ENCODE data around the gene KCNMA1.
"Not testable (repeated sequence)": the region's sequence is repeated elsewhere in the genome, so short reads cannot be mapped to it uniquely, and the experiment has no call there.

KCNMA1 gene

DNA sequence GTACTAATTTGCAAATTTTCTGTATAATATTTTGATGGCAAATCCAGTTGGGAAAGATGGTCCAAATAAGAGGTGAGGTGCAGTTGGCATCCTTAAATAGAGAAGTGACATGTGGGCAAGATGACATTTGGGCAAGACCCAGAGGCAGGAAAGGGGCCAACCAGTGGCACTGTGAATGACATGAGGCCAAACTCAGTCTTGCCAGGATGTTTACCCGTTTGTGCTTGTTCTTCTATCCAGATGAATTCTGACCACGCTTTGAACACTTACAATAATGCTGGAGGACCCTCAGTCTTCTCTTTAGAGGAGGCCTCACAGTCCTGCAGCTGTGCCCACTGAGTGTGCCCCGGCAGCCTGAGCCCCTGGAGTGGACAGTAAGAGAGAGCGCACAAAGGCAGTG, 45.1 kb downstream of the KCNMA1 start:
- TF ChIP-seq, protein P1, sequence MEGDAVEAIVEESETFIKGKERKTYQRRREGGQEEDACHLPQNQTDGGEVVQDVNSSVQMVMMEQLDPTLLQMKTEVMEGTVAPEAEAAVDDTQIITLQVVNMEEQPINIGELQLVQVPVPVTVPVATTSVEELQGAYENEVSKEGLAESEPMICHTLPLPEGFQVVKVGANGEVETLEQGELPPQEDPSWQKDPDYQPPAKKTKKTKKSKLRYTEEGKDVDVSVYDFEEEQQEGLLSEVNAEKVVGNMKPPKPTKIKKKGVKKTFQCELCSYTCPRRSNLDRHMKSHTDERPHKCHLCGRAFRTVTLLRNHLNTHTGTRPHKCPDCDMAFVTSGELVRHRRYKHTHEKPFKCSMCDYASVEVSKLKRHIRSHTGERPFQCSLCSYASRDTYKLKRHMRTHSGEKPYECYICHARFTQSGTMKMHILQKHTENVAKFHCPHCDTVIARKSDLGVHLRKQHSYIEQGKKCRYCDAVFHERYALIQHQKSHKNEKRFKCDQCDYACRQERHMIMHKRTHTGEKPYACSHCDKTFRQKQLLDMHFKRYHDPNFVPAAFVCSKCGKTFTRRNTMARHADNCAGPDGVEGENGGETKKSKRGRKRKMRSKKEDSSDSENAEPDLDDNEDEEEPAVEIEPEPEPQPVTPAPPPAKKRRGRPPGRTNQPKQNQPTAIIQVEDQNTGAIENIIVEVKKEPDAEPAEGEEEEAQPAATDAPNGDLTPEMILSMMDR (IDR thresholded peaks at IDR 0.05), result no peak
- Histone ChIP-seq H3K27ac (no peak overlapping the region), H3K9me3 (ENCODE audit: control insufficient read depth, low read length) (no peaks in the 10 kb centered on the region), H3K4me2 (ENCODE audit: low read length) (no peak overlapping the region), H2AFZ (no peak overlapping the region), H3K9ac (no peak overlapping the region), H3K4me3 (ENCODE audit: low read depth, low read length) (no peak overlapping the region), H3K27me3 (ENCODE audit: control insufficient read depth, insufficient read depth, low read length) (no peaks in the 10 kb centered on the region), H3K36me3 (ENCODE audit: control insufficient read depth, insufficient read depth, low read length) (no peaks in the 10 kb centered on the region), H3K4me1 (no peaks in the 10 kb centered on the region), H3K79me2 (no peaks in the 10 kb centered on the region)

DNA sequence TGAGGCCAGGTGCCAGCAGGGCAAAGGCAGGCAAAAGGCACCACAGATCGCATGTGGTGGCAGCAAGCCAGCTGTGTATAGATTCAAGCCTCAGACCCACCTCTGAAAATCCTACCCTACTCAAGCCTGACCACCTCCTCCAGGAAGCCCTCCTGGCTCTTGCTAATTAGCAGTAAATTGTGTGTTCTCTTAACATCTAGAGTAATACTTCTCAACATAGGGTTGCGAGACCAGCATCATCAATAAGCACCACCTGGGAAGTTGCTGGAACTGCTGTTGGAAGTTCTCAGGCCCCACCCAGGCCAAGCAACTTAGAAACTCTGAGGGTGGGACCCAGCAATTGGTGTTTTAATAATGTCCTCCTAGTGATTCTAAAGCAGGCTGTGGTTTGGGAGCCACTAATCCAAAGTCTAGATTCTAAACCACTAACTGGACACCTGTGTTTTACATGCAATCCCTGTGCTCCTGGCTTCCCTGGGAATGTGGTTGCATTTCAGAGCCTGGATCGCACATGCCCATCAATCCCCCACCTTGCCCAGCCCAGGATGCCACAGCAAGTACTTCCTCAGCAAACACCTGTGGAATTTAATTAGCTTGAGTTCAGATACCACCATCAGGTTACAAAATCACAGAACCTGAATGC, 46.2 kb downstream of the KCNMA1 start:
- Histone ChIP-seq H3K27ac (no peak overlapping the region), H3K4me3 (ENCODE audit: low read depth, low read length) (no peak overlapping the region), H3K4me1 (peaks cover 3% of the 10 kb centered on the region)

DNA sequence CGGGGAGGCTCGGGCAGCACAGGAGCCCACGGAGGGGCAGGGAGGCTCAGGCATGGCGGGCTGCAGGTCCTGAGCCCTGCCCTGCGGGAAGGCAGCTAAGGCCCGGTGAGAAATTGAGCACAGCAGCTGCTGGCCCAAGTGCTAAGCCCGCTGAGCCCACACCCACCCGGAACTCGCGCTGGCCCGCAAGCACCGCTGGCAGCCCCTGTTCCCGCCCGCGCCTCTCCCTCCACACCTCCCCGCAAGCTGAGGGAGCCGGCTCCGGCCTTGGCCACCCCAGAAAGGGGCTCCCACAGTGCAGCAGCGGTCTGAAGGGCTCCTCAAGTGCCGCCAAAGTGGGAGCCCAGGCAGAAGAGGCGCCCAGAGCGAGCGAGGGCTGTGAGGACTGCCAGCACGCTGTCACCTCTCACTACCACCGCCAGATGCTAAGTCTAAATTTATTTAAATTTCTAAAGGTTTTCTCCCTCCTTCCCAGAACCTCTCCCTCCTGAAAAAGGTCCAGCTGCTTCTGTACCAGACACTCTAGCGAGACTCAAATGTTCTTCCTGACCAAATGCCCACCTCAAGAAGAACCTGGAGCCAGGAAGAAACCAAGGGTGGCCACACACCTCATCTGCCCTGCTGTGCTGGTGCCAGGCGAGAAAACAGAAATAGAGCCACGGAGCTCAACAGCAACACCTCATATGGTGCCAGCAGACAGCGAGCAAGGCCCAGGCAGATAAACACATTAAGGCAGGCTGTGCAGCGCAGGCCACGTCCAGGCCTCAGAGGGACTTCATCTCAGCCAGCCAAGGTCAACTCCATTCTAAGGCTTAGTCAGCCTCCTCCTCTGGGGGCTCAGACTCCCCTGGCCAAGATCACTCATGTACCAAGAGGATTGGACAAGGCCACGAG, 47.0 kb downstream of the KCNMA1 start:
- Histone ChIP-seq H3K4me3 (ENCODE audit: low read depth, low read length) (no peak overlapping the region), H3K79me2 (no peaks in the 10 kb centered on the region), H3K27me3 (ENCODE audit: control insufficient read depth, insufficient read depth, low read length) (no peaks in the 10 kb centered on the region), H2AFZ (no peak overlapping the region), H3K4me1 (peaks cover 3% of the 10 kb centered on the region), H3K9ac (no peak overlapping the region), H3K36me3 (ENCODE audit: control insufficient read depth, insufficient read depth, low read length) (no peaks in the 10 kb centered on the region), H3K27ac (no peak overlapping the region), H3K9me3 (ENCODE audit: control insufficient read depth, low read length) (no peaks in the 10 kb centered on the region), H3K4me2 (ENCODE audit: low read length) (no peak overlapping the region)
- TF ChIP-seq, protein P1 (IDR thresholded peaks at IDR 0.05), result no peak

More for the DNA sequence above, 46.2 kb downstream of the KCNMA1 start:
- Histone ChIP-seq H2AFZ (no peak overlapping the region), H3K4me2 (ENCODE audit: low read length) (no peak overlapping the region), H3K79me2 (no peaks in the 10 kb centered on the region), H3K9me3 (ENCODE audit: control insufficient read depth, low read length) (no peaks in the 10 kb centered on the region), H3K9ac (no peak overlapping the region), H3K36me3 (ENCODE audit: control insufficient read depth, insufficient read depth, low read length) (no peaks in the 10 kb centered on the region), H3K27me3 (ENCODE audit: control insufficient read depth, insufficient read depth, low read length) (no peaks in the 10 kb centered on the region)
- TF ChIP-seq, protein P1 (IDR thresholded peaks at IDR 0.05), result no peak

DNA sequence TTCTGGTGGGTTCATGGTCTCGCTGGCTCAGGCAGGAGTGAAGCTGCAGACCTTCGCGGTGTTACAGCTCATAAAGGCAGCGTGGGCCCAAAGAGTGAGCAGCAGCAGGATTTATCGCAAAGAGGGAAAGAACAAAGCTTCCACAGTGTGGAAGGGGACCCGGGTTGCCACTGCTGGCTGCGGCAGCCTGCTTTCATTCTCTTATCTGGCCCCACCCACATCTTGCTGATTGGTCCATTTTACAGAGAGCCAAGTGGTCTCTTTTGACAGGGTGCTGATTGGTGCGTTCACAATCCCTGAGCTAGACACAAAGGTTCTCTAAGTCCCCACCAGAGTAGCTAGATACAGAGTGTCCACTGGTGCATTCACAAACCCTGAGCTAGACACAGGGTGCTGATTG, 47.9 kb downstream of the KCNMA1 start:
- not testable (repeated sequence) for H3K79me2 ChIP-seq; H3K9ac ChIP-seq; H3K4me3 ChIP-seq (ENCODE audit: low read depth, low read length); H3K9me3 ChIP-seq (ENCODE audit: control insufficient read depth, low read length); H3K27ac ChIP-seq; H3K27me3 ChIP-seq (ENCODE audit: control insufficient read depth, insufficient read depth, low read length); H2AFZ ChIP-seq; H3K4me1 ChIP-seq; H3K4me2 ChIP-seq (ENCODE audit: low read length); H3K36me3 ChIP-seq (ENCODE audit: control insufficient read depth, insufficient read depth, low read length)

DNA sequence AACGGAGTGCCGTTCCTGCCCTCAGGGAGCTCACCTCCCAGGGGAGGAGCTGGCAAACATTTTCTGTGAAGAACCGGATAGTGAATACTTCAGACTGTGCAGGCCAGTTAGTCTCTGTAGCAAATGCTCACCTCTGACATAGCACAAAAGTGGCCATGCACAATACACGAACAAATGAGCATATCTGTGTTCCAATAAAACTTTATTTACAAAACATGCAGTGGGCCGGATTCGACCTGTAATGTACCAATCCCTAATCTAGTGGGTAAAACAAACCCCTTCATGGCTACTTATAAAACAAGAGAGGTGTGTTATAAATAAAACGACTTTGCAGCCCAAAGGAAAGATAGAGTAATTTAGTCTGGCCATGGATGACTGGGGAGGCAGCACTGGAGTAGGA, 48.7 kb downstream of the KCNMA1 start:
- Histone ChIP-seq H3K36me3 (ENCODE audit: control insufficient read depth, insufficient read depth, low read length) (no peaks in the 10 kb centered on the region), H3K4me3 (ENCODE audit: low read depth, low read length) (no peak overlapping the region), H3K9me3 (ENCODE audit: control insufficient read depth, low read length) (no peaks in the 10 kb centered on the region), H3K27me3 (ENCODE audit: control insufficient read depth, insufficient read depth, low read length) (no peaks in the 10 kb centered on the region), H2AFZ (no peak overlapping the region), H3K4me2 (ENCODE audit: low read length) (no peak overlapping the region), H3K79me2 (no peaks in the 10 kb centered on the region), H3K9ac (no peak overlapping the region), H3K27ac (no peak overlapping the region), H3K4me1 (peaks cover 3% of the 10 kb centered on the region)
- TF ChIP-seq, protein P1 (IDR thresholded peaks at IDR 0.05), result no peak

Measured in parathyroid adenoma (tissue), 2 donors.